Activated T-cell treated with anti-CD3 and anti-CD28 coated beads, Interleukin-2, amount 50 U/mL, for 24 hours (primary cell): ENCODE results near the gene FAM25A.
"Not testable (repeated sequence)": the region's sequence is repeated elsewhere in the genome, so short reads cannot be mapped to it uniquely, and the experiment has no call there.

Source experiments
- DNase-seq: peaks from one replicate; pipeline ENCODE4 v3.0.0-alpha.2; 2020
- H3K27ac Mint-ChIP-seq: 2 replicates; pipeline ENCODE4 v1.8.0; 2020; ENCODE audit warnings: mild to moderate bottlenecking, mixed read lengths
- H3K27me3 Mint-ChIP-seq: 2 replicates; pipeline ENCODE4 v1.8.0; 2020; ENCODE audit warnings: mixed read lengths
- H3K36me3 Mint-ChIP-seq: 2 replicates; pipeline ENCODE4 v1.8.0; 2020; ENCODE audit warnings: low read depth, mixed read lengths
- H3K4me1 Mint-ChIP-seq: 2 replicates; pipeline ENCODE4 v1.8.0; 2020; ENCODE audit warnings: low read depth, mixed read lengths
- H3K4me3 Mint-ChIP-seq: 2 replicates; pipeline ENCODE4 v1.8.0; 2020; ENCODE audit warnings: mild to moderate bottlenecking, moderate library complexity, mixed read lengths
- H3K9me3 Mint-ChIP-seq: 2 replicates; pipeline ENCODE4 v1.8.0; 2020; ENCODE audit warnings: mixed read lengths

Gene FAM25A

GRCh38 chr10:87020056-87020455, at the start of gene FAM25A:
Gene FAM25A, plus strand, starts transcription at chr10:87020294. Its CDS starts 31 bp downstream, at chr10:87020325.
- not testable (repeated sequence) for H3K9me3 Mint-ChIP-seq, H3K27ac Mint-ChIP-seq, H3K4me1 Mint-ChIP-seq

GRCh38 chr10:86970982-86971231, 49.2 kb upstream of the FAM25A start:
- Mint-ChIP-seq H3K9me3 (no peaks in the 10 kb centered on the region), H3K27ac (peak overlapping the region; percentile 80)

More at GRCh38 chr10:87020056-87020455, at the start of gene FAM25A:
- not testable (repeated sequence) for H3K27me3 Mint-ChIP-seq, H3K36me3 Mint-ChIP-seq, DNase-seq, H3K4me3 Mint-ChIP-seq

GRCh38 chr10:86971232-86971991, 48.7 kb upstream of the FAM25A start:
- peak; percentile 93 for DNase-seq
- H3K27ac Mint-ChIP-seq: peak overlapping the region; percentile 89
- H3K4me1 Mint-ChIP-seq: peaks cover 32% of the 10 kb centered on the region
- no peaks in the 10 kb centered on the region for H3K36me3 Mint-ChIP-seq
- H3K9me3 Mint-ChIP-seq: no peaks in the 10 kb centered on the region
- H3K27me3 Mint-ChIP-seq: peaks cover 7% of the 10 kb centered on the region
- H3K4me3 Mint-ChIP-seq: peak overlapping the region; percentile 64

More at GRCh38 chr10:86970982-86971231, 49.2 kb upstream of the FAM25A start:
- peaks cover 7% of the 10 kb centered on the region for H3K27me3 Mint-ChIP-seq
- no peaks in the 10 kb centered on the region for H3K36me3 Mint-ChIP-seq
- peaks cover 38% of the 10 kb centered on the region for H3K4me1 Mint-ChIP-seq
- H3K4me3 Mint-ChIP-seq: peak overlapping the region; percentile 72
- DNase-seq: no peak

GRCh38 chr10:86972613-86973380, 47.3 kb upstream of the FAM25A start:
- H3K27me3 Mint-ChIP-seq: peaks cover 7% of the 10 kb centered on the region
- no peaks in the 10 kb centered on the region for H3K9me3 Mint-ChIP-seq
- no peak overlapping the region for H3K4me3 Mint-ChIP-seq
- H3K36me3 Mint-ChIP-seq: no peaks in the 10 kb centered on the region
- DNase-seq: no peak
- H3K27ac Mint-ChIP-seq: peak overlapping the region; percentile 4
- H3K4me1 Mint-ChIP-seq: peaks cover 26% of the 10 kb centered on the region

GRCh38 chr10:86974484-86974883, 45.6 kb upstream of the FAM25A start:
- Mint-ChIP-seq H3K36me3 (no peaks in the 10 kb centered on the region), H3K4me1 (peaks cover 17% of the 10 kb centered on the region), H3K9me3 (no peaks in the 10 kb centered on the region), H3K4me3 (no peak overlapping the region), H3K27ac (no peak overlapping the region), H3K27me3 (no peaks in the 10 kb centered on the region)
- no peak for DNase-seq

GRCh38 chr10:86976362-86977056, 43.6 kb upstream of the FAM25A start:
- no peaks in the 10 kb centered on the region for H3K27me3 Mint-ChIP-seq
- DNase-seq: no peak

GRCh38 chr10:86978457-86978856, 41.6 kb upstream of the FAM25A start:
- not testable (repeated sequence) for H3K4me3 Mint-ChIP-seq, H3K27me3 Mint-ChIP-seq, H3K4me1 Mint-ChIP-seq, DNase-seq, H3K36me3 Mint-ChIP-seq, H3K27ac Mint-ChIP-seq, H3K9me3 Mint-ChIP-seq

More at GRCh38 chr10:86976362-86977056, 43.6 kb upstream of the FAM25A start:
- H3K36me3 Mint-ChIP-seq: no peaks in the 10 kb centered on the region
- H3K9me3 Mint-ChIP-seq: no peaks in the 10 kb centered on the region
- peaks cover 7% of the 10 kb centered on the region for H3K4me1 Mint-ChIP-seq
- no peak overlapping the region for H3K4me3 Mint-ChIP-seq
- no peak overlapping the region for H3K27ac Mint-ChIP-seq

GRCh38 chr10:86979296-86979818, 40.7 kb upstream of the FAM25A start:
- no peaks in the 10 kb centered on the region for H3K4me1 Mint-ChIP-seq
- H3K36me3 Mint-ChIP-seq: no peaks in the 10 kb centered on the region
- H3K4me3 Mint-ChIP-seq: no peak overlapping the region
- no peaks in the 10 kb centered on the region for H3K9me3 Mint-ChIP-seq
- no peak for DNase-seq
- no peaks in the 10 kb centered on the region for H3K27me3 Mint-ChIP-seq
- H3K27ac Mint-ChIP-seq: no peak overlapping the region

GRCh38 chr10:86979977-86980448, 40.1 kb upstream of the FAM25A start:
- Mint-ChIP-seq H3K27me3 (no peaks in the 10 kb centered on the region), H3K9me3 (no peaks in the 10 kb centered on the region), H3K36me3 (no peaks in the 10 kb centered on the region), H3K4me1 (no peaks in the 10 kb centered on the region), H3K27ac (no peak overlapping the region), H3K4me3 (no peak overlapping the region)
- DNase-seq: no peak

GRCh38 chr10:86981020-86981419, 39.1 kb upstream of the FAM25A start:
- not testable (repeated sequence) for DNase-seq, H3K36me3 Mint-ChIP-seq, H3K27me3 Mint-ChIP-seq, H3K4me1 Mint-ChIP-seq, H3K4me3 Mint-ChIP-seq, H3K9me3 Mint-ChIP-seq, H3K27ac Mint-ChIP-seq

- Mint-ChIP-seq H3K9me3 (no peaks in the 10 kb centered on the region), H3K4me3 (no peak overlapping the region), H3K36me3 (no peaks in the 10 kb centered on the region), H3K27me3 (no peaks in the 10 kb centered on the region), H3K27ac (no peak overlapping the region), H3K4me1 (no peaks in the 10 kb centered on the region)
- DNase-seq: no peak
Observed at GRCh38 chr10:86981716-86982115, 38.4 kb upstream of the FAM25A start.

GRCh38 chr10:86984498-86984897, 35.6 kb upstream of the FAM25A start:
- not testable (repeated sequence) for H3K36me3 Mint-ChIP-seq, H3K27me3 Mint-ChIP-seq, H3K4me3 Mint-ChIP-seq, DNase-seq, H3K4me1 Mint-ChIP-seq, H3K9me3 Mint-ChIP-seq, H3K27ac Mint-ChIP-seq

- H3K27me3 Mint-ChIP-seq: peaks cover 20% of the 10 kb centered on the region
Observed at GRCh38 chr10:86988520-86988919, 31.6 kb upstream of the FAM25A start.

GRCh38 chr10:86991362-86991761, 28.7 kb upstream of the FAM25A start:
- H3K4me1 Mint-ChIP-seq, H3K36me3 Mint-ChIP-seq, DNase-seq: not testable (repeated sequence)

More at GRCh38 chr10:86988520-86988919, 31.6 kb upstream of the FAM25A start:
- no peak overlapping the region for H3K4me3 Mint-ChIP-seq
- H3K27ac Mint-ChIP-seq: no peak overlapping the region
- H3K36me3 Mint-ChIP-seq: no peaks in the 10 kb centered on the region
- no peaks in the 10 kb centered on the region for H3K4me1 Mint-ChIP-seq
- no peak for DNase-seq
- no peaks in the 10 kb centered on the region for H3K9me3 Mint-ChIP-seq

More at GRCh38 chr10:86991362-86991761, 28.7 kb upstream of the FAM25A start:
- H3K9me3 Mint-ChIP-seq, H3K27ac Mint-ChIP-seq, H3K4me3 Mint-ChIP-seq: not testable (repeated sequence)
- H3K27me3 Mint-ChIP-seq: peaks cover 20% of the 10 kb centered on the region
